HFF-Myc (cell line): ENCODE data around the gene RUVBL2.

ENCODE experiments used
- DNase-seq: peaks from one replicate; pipeline ENCODE4 v3.0.0-alpha.2; 2011; ENCODE audit warnings: low read depth; ENCODE audit errors: extremely low read depth
- H3K4me3 ChIP-seq: replicated peaks from 2 replicates; pipeline ENCODE4 v1.5.1; 2011; ENCODE audit warnings: low read depth, mild to moderate bottlenecking, control low read depth, low read length
- TF ChIP-seq, protein P1 (sequence below): IDR thresholded peaks from 2 replicates; pipeline ENCODE4 v1.5.1; 2012; ENCODE audit warnings: mild to moderate bottlenecking, low read depth, low read length, control low read depth; ENCODE audit errors: missing control alignments

The RUVBL2 gene

GRCh38 chr19:48993175-48994034, at the start of gene RUVBL2, which contains the start of gene GYS1:
RUVBL2 (plus strand) TSS chr19:48993887; CDS start chr19:48993912, 25 bp downstream.
GYS1 (minus strand) TSS chr19:48993309; CDS start chr19:48993112, 197 bp downstream.
- peak; percentile 98 for DNase-seq
- TF ChIP-seq, protein P1, sequence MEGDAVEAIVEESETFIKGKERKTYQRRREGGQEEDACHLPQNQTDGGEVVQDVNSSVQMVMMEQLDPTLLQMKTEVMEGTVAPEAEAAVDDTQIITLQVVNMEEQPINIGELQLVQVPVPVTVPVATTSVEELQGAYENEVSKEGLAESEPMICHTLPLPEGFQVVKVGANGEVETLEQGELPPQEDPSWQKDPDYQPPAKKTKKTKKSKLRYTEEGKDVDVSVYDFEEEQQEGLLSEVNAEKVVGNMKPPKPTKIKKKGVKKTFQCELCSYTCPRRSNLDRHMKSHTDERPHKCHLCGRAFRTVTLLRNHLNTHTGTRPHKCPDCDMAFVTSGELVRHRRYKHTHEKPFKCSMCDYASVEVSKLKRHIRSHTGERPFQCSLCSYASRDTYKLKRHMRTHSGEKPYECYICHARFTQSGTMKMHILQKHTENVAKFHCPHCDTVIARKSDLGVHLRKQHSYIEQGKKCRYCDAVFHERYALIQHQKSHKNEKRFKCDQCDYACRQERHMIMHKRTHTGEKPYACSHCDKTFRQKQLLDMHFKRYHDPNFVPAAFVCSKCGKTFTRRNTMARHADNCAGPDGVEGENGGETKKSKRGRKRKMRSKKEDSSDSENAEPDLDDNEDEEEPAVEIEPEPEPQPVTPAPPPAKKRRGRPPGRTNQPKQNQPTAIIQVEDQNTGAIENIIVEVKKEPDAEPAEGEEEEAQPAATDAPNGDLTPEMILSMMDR = peak; percentile 77
- peak within 1 kb of the TSS; percentile 87 for H3K4me3 ChIP-seq

GRCh38 chr19:48945415-48945814, 48.3 kb upstream of the RUVBL2 start:
- no peak for DNase-seq
- no peak overlapping the region for H3K4me3 ChIP-seq
- TF ChIP-seq, protein P1 = no peak

- TF ChIP-seq, protein P1 = no peak
- no peak overlapping the region for H3K4me3 ChIP-seq
- no peak for DNase-seq
Measured at GRCh38 chr19:48945817-48946216, 47.9 kb upstream of the RUVBL2 start.

DNA sequence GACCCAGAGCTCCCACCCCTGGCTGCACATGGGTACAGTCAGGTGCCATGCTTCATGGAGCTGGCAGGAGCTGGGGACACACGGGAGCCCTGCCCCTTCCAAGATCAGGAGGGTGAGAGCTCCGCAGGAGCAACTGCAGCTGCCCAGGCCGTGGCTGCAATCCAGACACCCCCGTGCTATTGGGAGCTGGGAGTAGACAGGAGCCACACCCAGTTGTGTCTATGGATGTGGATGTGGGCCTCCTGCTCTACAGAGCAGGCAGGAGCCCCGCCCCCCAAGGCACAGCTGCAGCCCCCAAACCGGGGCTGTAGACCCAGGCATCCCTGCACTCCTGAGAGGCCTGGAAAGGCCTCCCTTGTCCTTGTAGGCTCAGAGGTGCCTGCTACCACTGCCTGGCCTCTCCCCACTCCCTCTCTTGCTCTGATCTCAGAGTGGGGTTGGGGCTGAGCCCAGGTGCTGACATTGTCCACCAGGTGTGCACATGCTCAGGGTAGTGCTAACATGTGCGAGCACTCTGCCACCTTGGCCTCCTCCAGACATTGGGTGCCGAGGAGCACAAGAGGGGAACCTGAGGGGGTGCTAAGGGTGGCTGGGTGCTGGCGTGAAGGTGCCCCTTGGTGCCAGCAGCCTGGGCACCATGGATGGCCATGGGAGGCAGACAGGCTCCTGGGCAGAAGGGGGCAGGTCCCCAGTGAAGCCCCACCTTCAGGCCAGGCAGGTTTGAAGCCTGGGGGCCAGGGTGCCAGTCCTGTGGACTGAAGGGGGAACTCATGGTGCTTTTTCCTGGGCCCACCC, 47.0 kb upstream of the RUVBL2 start:
- no peak overlapping the region for H3K4me3 ChIP-seq
- TF ChIP-seq, protein P1 = no peak
- no peak for DNase-seq

DNA sequence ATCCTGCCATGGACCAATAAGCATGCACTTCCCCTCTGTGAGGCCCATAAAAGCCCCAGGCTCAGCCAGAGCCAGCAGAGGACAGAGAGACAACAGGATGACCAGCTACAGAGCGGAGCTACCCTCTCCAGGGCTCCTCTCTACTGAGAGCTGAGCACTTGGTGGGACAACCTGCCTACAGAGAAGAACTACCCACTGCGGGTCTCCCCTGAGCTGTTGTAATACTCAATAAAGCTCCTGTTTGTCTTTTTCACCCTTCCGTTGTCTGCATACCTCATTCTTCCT, 46.5 kb upstream of the RUVBL2 start:
- TF ChIP-seq, protein P1 = no peak
- H3K4me3 ChIP-seq = no peak overlapping the region
- DNase-seq = no peak

- TF ChIP-seq, protein P1 = no peak
- H3K4me3 ChIP-seq = no peak overlapping the region
- DNase-seq = no peak
Measured at GRCh38 chr19:48950159-48950558, 43.5 kb upstream of the RUVBL2 start.
